Heart left ventricle (tissue), 16 donors: ENCODE data around the gene DOCK4. TPM values are rescaled to one million over a fixed set of nuclear protein-coding genes. Genes with fewer than 3 reads are reported as not detected.

Source experiments
- ATAC-seq, 4 donors: fragments of 200-7000 bp; cut with Tn5 transposase; one replicate each; pipeline ENCODE4 v1.9.1; 2020 to 2022; ENCODE audit warnings: moderate library complexity in 4 of 4, mild to moderate bottlenecking in 3 of 4, moderate number of reproducible peaks in 1 of 4
- DNase-seq, 5 donors: peaks; one replicate each; pipeline ENCODE4 v3.0.0-alpha.2; 2020
- H3K27ac ChIP-seq, 12 donors: fragments of 200-600 bp; sonication (generic) in 4 of 12; one replicate each; pipeline versions ENCODE4 v1.5.0 to v1.8.0; 2016 to 2022; ENCODE audit warnings: mild to moderate bottlenecking in 2 of 12
- H3K27me3 ChIP-seq, 9 donors: fragments of 200-600 bp; sonication (generic) in 2 of 9; one replicate each; pipeline versions ENCODE4 v1.5.1 to v1.8.0; 2016 to 2022; ENCODE audit warnings: mild to moderate bottlenecking in 3 of 9
- H3K36me3 ChIP-seq, 9 donors: fragments of 200-600 bp; sonication (generic) in 2 of 9; one replicate each; pipeline versions ENCODE4 v1.5.0 to v1.8.0; 2018 to 2022; ENCODE audit warnings: mild to moderate bottlenecking in 2 of 9
- H3K4me1 ChIP-seq, 12 donors: fragments of 200-600 bp; sonication (generic) in 4 of 12; one replicate each; pipeline versions ENCODE4 v1.5.0 to v1.8.0; 2016 to 2022; ENCODE audit warnings: mild to moderate bottlenecking in 3 of 12
- H3K4me3 ChIP-seq, 12 donors: fragments of 200-600 bp; sonication (generic) in 4 of 12; one replicate each; pipeline versions ENCODE4 v1.5.0 to v1.8.0; 2017 to 2022; ENCODE audit warnings: mild to moderate bottlenecking in 9 of 12, moderate library complexity in 4 of 12
- H3K9me3 ChIP-seq, 12 donors: fragments of 200-600 bp; sonication (generic) in 4 of 12; one replicate each; pipeline versions ENCODE4 v1.5.0 to v1.8.0; 2016 to 2022; ENCODE audit warnings: mild to moderate bottlenecking in 1 of 12
- POLR2A ChIP-seq, 2 donors: fragments of 450-650 bp; IDR thresholded peaks; one replicate each; pipeline ENCODE4 v1.6.1; 2017; ENCODE audit warnings: antibody characterized with exemption in 2 of 2, mild to moderate bottlenecking in 2 of 2, moderate library complexity in 2 of 2
- WGBS, 4 donors: extraction: QIAGEN DNeasy Blood & Tissue Kit in 2 of 4; methylation state at CpG; one replicate each; pipeline versions ENCODE4 v1.1.5 to v1.1.7; 2013 to 2018; 5-methylcytosine and 5-hydroxymethylcytosine counted together
- intact Hi-C, 10 donors: fragments of 100-400 bp; cut with DNase I; formaldehyde crosslinking; loops; one replicate each; pipeline versions ENCODE4 v1.11.1 to v1.14.2; 2022
- polyA plus RNA-seq, 2 donors: library from polyadenylated mRNA; stranded (reverse); fragments of 200-250 nt; gene quantifications; one replicate each; pipeline ENCODE4 v1.2.3, GENCODE V29; 2013
- total RNA-seq, 9 donors: library from RNA; depleted of rRNA in 2 of 9; stranded (reverse); fragments of >200 nt in 2 of 9; fragmentation: NEBNext Ultra II Directional in 3 of 9; extraction: Animal tissue kit (Norgen Biotek cat#: 25700) in 3 of 9; gene quantifications; one replicate each; pipeline versions ENCODE4 v1.1.0 to v1.2.4, GENCODE V29; 2016 to 2023
- TF ChIP-seq, protein P1 (sequence below), 12 donors: fragments of 200-600 bp; sonication (generic) in 4 of 12; IDR thresholded peaks; one replicate each; pipeline versions ENCODE4 v1.5.0 to v1.8.0; 2018 to 2022; ENCODE audit warnings: antibody characterized with exemption in 12 of 12, mild to moderate bottlenecking in 5 of 12
- donor health status: ischemic (EF 13 %, LVEDD 7.1; RV severe dilation, severe dysfunction).
- donor health status: healthy with polysubstance abuse.
- donor health status: DM: no; HTN: yes; CAD: no.
- donor health status: DM: no; HTN: no; CAD: no.
- donor health status: ischemic (EF 25% LVEDD 6.9; RV normal size, moderate dysfunction).
- donor health status: ischemic (EF 25% LVEDD 5.7; RV mildly dilated, moderate dysfunction).
- donor health status: healthy.
- donor health status: DM: yes; HTN: yes; CAD: no.
- donor health status: ischemic (EF 35%, LVEDD 5.7; RV mildly dilated, moderate dysfunction).
- donor health status: nonischemic (EF 11% LVEDD 7.7; RV severe dilation, severe dysfunction).
- donor health status: DM: yes; HTN: yes; CAD: no.
- donor health status: PGD.
- donor health status: ischemic (EF 29% LVEDD 5.4; RV normal size, mild dysfunction).
- donor health status: nonischemic (EF 23%, LVEDD 6.1; RV moderate dilation, normal function).

Gene DOCK4
- total and polyA plus RNA-seq, 11 donors = 5.1 to 40.8 (median 13.1) TPM

- Histone ChIP-seq H3K9me3 (peaks cover 0 to 18% (median 0%) of the 10 kb centered on the region in 12 donors), H3K4me3 (no peak overlapping the region), H3K36me3 (no peaks in the 10 kb centered on the region), H3K27me3 (no peaks in the 10 kb centered on the region), H3K27ac (no peak overlapping the region), H3K4me1 (peaks cover 0 to 43% (median 25%) of the 10 kb centered on the region in 12 donors)
- DNase-seq (no peak), ATAC-seq (no peak)
- intact Hi-C loops = loop anchor here in 2 of 10 donors (10.0 kb wide), 1 partner anchor 130 kb away; the partner anchor contains the start of genes DOCK4 (in 2 of the 2) and ZNF277 (in 2 of the 2)
- no peak for TF ChIP-seq POLR2A (IDR thresholded peaks at IDR 0.05)
- TF ChIP-seq, protein P1, sequence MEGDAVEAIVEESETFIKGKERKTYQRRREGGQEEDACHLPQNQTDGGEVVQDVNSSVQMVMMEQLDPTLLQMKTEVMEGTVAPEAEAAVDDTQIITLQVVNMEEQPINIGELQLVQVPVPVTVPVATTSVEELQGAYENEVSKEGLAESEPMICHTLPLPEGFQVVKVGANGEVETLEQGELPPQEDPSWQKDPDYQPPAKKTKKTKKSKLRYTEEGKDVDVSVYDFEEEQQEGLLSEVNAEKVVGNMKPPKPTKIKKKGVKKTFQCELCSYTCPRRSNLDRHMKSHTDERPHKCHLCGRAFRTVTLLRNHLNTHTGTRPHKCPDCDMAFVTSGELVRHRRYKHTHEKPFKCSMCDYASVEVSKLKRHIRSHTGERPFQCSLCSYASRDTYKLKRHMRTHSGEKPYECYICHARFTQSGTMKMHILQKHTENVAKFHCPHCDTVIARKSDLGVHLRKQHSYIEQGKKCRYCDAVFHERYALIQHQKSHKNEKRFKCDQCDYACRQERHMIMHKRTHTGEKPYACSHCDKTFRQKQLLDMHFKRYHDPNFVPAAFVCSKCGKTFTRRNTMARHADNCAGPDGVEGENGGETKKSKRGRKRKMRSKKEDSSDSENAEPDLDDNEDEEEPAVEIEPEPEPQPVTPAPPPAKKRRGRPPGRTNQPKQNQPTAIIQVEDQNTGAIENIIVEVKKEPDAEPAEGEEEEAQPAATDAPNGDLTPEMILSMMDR (IDR thresholded peaks at IDR 0.05) = no peak
Observed at GRCh38 chr7:112074464-112074863, 131.7 kb downstream of the DOCK4 start.

DNA sequence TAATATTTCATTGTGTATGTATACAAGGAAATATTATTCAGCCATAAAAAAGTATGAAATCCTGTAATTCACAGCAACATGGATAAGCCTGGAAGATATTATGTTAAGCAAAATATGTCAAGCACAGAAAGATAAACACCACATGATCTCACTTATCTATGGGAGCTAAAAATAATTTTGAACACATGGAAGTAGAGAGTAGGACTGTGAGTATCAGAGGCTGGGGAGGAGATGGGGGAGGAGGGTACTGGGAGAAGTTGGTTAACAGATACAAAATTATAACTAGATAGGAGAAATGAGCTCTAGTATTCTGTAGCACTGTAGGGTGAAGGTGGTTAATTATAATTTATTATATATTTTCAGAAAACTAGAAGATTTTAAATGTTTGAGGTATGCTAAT, 132.7 kb downstream of the DOCK4 start:
- intact Hi-C loops = loop anchor here in 2 of 10 donors (10.0 kb wide), 1 partner anchor 131 kb away; the partner anchor contains the start of genes DOCK4 (in 2 of the 2) and ZNF277 (in 2 of the 2)
- ATAC-seq = peak in 1 of 4 donors; percentile 55
- H3K36me3 ChIP-seq = no peaks in the 10 kb centered on the region
- no peak for TF ChIP-seq POLR2A (IDR thresholded peaks at IDR 0.05)
- TF ChIP-seq, protein P1 (IDR thresholded peaks at IDR 0.05) = no peak
- no peak overlapping the region for H3K27ac ChIP-seq
- no peak for DNase-seq
- peaks cover 0 to 18% (median 0%) of the 10 kb centered on the region in 12 donors for H3K9me3 ChIP-seq
- H3K4me3 ChIP-seq = no peak overlapping the region
- peaks cover 0 to 49% (median 25%) of the 10 kb centered on the region in 12 donors for H3K4me1 ChIP-seq
- no peaks in the 10 kb centered on the region for H3K27me3 ChIP-seq

DNA sequence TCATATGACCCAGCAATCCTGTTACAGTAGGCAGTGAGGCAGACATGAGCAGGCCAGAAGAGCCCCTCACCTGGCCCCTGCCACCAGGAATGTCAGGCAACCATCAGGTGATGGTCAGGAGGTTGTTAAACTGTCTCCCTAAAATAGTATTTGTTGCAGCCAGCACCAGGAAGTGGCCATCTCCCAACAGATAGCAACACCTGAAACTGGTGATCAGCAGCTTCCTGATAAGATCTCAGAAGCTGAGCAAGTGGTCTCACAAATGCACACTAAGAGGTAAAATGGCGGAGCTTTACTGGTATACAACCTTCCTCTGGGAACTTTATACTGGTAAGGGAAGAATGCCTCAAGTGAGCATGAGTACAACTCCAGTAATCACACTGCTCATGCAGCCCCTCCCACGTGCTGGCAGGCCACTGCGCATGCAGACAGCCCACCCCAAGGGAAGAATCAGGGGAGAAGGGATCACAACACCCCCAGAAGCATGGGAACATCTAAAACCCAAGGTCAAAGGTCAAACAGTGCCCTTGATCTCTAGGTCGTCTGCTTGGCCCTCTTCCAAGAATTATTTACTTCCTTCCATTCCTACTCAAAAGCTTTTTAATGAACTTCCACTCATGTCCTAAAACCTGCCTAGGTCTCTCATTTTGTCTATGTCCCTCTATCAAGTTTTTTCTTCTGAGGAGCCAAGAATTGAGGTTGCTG, 133.5 kb downstream of the DOCK4 start:
- Histone ChIP-seq H3K4me1 (peaks cover 0 to 55% (median 26%) of the 10 kb centered on the region in 12 donors), H3K27me3 (no peaks in the 10 kb centered on the region), H3K9me3 (peaks cover 0 to 18% (median 0%) of the 10 kb centered on the region in 12 donors), H3K4me3 (no peak overlapping the region), H3K27ac (no peak overlapping the region), H3K36me3 (no peaks in the 10 kb centered on the region)
- TF ChIP-seq POLR2A (IDR thresholded peaks at IDR 0.05) = no peak
- DNase-seq = no peak
- no peak for ATAC-seq
- intact Hi-C loops = loop anchor here in 2 of 10 donors (10.0 kb wide), 1 partner anchor 132 kb away; the partner anchor contains the start of genes DOCK4 (in 2 of the 2) and ZNF277 (in 2 of the 2)
- 68 to 78% (median 74%) methylated on average over 4 of the region's 4 CpGs for WGBS, 4 donors

GRCh38 chr7:112071856-112072255, 134.3 kb downstream of the DOCK4 start:
- ATAC-seq (no peak), DNase-seq (no peak)
- Histone ChIP-seq H3K27me3 (no peaks in the 10 kb centered on the region), H3K4me1 (peaks cover 0 to 61% (median 26%) of the 10 kb centered on the region in 12 donors), H3K27ac (no peak overlapping the region), H3K4me3 (no peak overlapping the region), H3K36me3 (no peaks in the 10 kb centered on the region), H3K9me3 (peaks cover 0 to 18% (median 0%) of the 10 kb centered on the region in 12 donors)
- intact Hi-C loops = loop anchor here in 2 of 10 donors (10.0 kb wide), 1 partner anchor 133 kb away; the partner anchor contains the start of genes DOCK4 (in 2 of the 2) and ZNF277 (in 2 of the 2)
- TF ChIP-seq POLR2A (IDR thresholded peaks at IDR 0.05) = no peak
- TF ChIP-seq, protein P1 (IDR thresholded peaks at IDR 0.05) = no peak
